ENCODE results near the gene AOAH.

GRCh38 chr7:36733411-36733810 is 9.1 kb upstream of the AOAH start:
- TF ChIP-seq, protein P1, sequence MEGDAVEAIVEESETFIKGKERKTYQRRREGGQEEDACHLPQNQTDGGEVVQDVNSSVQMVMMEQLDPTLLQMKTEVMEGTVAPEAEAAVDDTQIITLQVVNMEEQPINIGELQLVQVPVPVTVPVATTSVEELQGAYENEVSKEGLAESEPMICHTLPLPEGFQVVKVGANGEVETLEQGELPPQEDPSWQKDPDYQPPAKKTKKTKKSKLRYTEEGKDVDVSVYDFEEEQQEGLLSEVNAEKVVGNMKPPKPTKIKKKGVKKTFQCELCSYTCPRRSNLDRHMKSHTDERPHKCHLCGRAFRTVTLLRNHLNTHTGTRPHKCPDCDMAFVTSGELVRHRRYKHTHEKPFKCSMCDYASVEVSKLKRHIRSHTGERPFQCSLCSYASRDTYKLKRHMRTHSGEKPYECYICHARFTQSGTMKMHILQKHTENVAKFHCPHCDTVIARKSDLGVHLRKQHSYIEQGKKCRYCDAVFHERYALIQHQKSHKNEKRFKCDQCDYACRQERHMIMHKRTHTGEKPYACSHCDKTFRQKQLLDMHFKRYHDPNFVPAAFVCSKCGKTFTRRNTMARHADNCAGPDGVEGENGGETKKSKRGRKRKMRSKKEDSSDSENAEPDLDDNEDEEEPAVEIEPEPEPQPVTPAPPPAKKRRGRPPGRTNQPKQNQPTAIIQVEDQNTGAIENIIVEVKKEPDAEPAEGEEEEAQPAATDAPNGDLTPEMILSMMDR (IDR thresholded peaks at IDR 0.05), result no peak
- no peak for TF ChIP-seq POLR2A (IDR thresholded peaks at IDR 0.05)
